Measurements from ENCODE around the gene AP5Z1.

- TF ChIP-seq CTCF (IDR thresholded peaks at IDR 0.05): no peak
- no peak for TF ChIP-seq USF1 (IDR thresholded peaks at IDR 0.05; ENCODE audit: borderline replicate concordance, low read depth)
- no peak for TF ChIP-seq REST (IDR thresholded peaks at IDR 0.05; ENCODE audit: low read depth, low read length)
- no peak for TF ChIP-seq FOXM1 (IDR thresholded peaks at IDR 0.05; ENCODE audit: low read depth)
- no peak for TF ChIP-seq MAX (IDR thresholded peaks at IDR 0.05; ENCODE audit: low read depth)
- TF ChIP-seq CHD2 (IDR thresholded peaks at IDR 0.05; ENCODE audit: low read length, partially characterized antibody): no peak
- TF ChIP-seq IRF3 (IDR thresholded peaks at IDR 0.05; ENCODE audit: low read depth, low read length): no peak
- no peak for TF ChIP-seq SMC3 (IDR thresholded peaks at IDR 0.05; ENCODE audit: low read depth, low read length)
- no peak for TF ChIP-seq POLR2AphosphoS5 (IDR thresholded peaks at IDR 0.05; ENCODE audit: low read depth, low read length)
- no peak for TF ChIP-seq MEF2A (IDR thresholded peaks at IDR 0.05; ENCODE audit: borderline replicate concordance, low read depth)
- no peak for TF ChIP-seq TAF1 (IDR thresholded peaks at IDR 0.05; ENCODE audit: borderline replicate concordance, low read depth, low read length)
- no peak for TF ChIP-seq EP300 (IDR thresholded peaks at IDR 0.05; ENCODE audit: borderline replicate concordance in 1 of 2, low read depth in 1 of 2, low read length in 1 of 2)
Observed at GRCh38 chr7:4792537-4793126, 17.2 kb downstream of the AP5Z1 start.

Data from SK-N-SH (cell line).